Stimulated activated CD4-positive, alpha-beta T cell treated with anti-CD3 and anti-CD28 coated beads, Interleukin-4, amount 100 ng/mL, for 4 hours (primary cell): ENCODE data around the gene MYL12A.
"Not testable (repeated sequence)": the region's sequence is repeated elsewhere in the genome, so short reads cannot be mapped to it uniquely, and the experiment has no call there.

Experiments used
- DNase-seq, 2 experiments: peaks; one replicate each; pipeline ENCODE4 v3.0.0-alpha.2; 2020

The MYL12A gene

DNA sequence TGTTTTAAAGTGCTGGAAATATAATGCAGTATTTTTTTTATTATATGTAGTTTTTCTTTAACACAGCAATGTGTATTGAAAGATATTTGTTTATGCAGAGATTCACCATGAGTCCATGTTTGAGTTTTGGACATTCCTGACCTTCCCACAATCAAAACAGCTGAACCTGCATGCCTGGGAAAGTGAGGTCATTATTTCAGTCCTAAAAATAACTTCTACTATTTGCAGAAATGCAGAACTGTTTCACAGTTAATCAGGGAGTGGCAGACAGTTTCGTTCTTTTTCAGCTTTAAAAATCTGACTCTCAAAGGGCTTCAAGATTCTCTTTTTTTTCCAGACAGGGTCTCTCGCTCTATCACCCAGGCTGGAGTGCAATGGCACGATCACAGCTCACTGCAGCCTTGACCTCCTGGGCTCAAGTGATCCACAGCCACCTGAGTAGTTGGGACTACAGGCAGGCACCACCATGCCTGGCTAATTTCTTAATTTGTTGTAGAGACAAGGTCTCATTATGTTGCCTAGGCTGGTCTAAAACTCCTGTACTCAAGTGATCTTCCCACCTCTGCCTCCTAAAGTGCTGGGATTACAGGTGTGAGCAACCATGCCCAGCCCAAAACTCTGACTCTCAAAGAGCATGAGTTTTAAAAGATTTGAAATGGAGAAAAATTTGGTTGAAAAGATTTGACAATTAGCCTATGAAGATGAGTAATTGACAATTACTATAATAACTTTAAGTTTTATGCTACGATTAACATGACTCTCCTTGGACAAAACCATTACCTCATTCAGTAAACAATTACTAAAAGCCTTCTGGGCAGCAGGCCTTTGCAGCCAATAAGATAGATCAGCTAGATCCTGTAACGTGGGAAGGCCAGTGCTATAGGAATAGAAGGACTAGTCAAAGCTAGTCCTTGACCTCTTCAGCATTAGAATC, 9.4 kb downstream of the MYL12A start:
- DNase-seq, result no peak

DNA sequence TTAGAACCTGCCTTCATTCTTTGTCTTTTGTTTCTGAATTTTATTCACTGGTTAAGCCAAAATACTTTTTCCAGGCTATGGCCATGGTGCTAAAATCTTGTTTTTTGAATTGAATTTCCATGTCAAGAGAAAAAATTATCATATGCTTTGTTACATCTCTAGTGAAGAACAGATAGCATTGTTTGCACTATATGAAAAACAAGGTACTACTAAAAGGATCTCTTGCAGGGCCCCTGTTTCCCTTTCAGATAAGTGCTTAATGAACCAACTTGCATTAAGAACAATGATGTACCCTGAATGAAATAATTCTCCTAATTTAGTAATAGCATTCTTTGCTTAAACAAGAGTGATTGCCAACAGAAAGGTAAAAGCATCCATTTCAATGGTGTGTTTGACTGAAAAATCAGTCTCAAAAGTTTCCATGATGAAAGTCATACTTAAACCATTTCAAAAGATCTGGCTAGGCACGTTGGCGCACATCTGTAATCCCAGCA, 10.1 kb downstream of the MYL12A start:
- no peak for DNase-seq

GRCh38 chr18:3260995-3261372, 13.4 kb downstream of the MYL12A start:
- no peak for DNase-seq

DNA sequence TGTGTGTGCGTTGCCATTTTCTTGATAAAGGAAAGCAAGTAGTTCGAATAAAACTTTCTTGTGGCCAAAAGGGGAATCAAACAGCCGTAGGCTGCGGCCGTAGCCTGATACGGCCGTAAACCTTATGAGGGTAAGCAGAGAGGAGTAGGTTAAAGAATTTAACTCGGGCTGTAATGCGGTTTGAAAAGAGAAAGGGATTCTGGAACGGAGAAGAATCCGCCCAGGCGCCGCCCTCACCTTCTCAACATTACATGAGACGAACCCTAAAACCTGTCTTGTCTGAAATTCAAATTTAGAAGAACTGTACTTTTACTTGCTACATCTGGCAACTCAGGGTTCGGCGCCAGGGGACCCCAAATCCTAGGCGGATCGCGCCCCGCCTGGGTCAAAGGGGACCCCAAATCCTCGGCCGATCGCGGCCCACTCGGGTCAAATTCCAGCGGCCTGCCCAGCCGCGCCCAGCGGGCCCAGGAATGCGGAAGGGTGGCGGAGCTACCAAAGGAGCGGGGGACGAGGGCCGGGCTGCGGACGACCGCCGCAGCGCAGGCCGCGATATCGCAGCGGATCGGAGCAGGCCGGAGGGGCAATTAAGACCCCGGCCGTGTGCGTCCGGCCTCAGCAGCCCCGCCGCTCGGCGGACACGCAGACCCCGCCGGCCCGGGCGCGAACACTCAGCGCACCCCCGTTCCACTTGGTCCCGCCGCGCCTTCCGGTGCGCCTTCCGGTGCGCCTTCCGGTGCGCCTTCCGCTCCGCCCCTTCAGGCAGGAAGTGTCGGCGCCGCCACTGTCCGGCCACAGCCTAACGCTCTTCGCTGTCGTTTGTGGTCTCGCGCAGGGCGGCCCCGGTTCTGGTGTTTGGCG, 14.0 kb downstream of the MYL12A start, which contains the start of gene MYL12B:
TSS of gene MYL12B (plus strand) at position 761 of the 861 bp plus-strand sequence. CDS start 10,766 bp downstream, outside the sequence.
- DNase-seq, result peak; percentile 59 to 69

DNA sequence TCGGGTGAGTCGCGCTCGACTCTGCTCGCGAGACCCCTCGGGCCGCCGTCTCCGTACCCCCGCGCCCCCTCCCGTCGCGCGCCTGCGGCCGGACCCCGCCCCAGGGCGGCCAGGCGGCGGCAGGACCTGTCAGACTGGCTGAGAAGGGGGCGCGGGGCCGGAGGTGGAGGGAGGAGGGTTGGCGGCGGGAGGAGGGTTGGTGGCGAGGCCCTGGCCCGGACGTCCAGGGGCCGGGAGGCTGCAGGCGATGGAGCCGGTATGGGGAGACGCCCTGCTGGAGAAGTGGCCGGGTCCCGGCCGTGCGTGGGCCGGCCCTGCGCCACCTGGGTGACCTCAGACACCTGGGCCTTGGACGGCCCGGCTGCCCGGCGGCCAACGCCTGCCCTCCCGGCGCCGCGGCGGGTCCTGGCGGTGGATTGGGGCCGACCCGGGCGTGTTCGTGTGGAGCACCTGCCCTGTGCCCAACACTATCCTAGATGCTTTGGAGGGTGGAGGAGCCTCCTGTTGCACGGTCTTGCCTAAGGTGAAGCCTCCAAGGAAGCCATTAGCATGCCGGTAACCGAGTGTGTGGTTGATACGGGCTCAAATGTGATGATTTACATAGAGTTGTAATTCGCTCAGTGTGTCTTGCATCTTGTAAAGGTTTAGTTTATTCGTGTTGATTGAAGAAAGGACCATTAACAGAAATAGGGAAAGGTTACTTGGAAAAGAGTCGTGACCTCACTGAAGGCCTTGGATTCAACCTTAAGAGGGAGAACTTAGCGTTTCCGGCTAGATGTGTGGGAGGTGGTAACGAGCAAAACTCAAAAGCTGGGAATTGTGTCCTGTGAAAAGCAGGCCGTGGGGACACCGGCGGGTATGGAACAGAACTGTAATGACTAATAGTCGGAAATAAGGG, 14.9 kb downstream of the MYL12A start:
- peak in 1 of 2 experiments; percentile 16 for DNase-seq

- no peak for DNase-seq
Measured at GRCh38 chr18:3263132-3263700, 15.6 kb downstream of the MYL12A start.

- DNase-seq, result peak in 1 of 2 experiments; percentile 23
Measured at GRCh38 chr18:3264362-3264761, 16.8 kb downstream of the MYL12A start.

DNA sequence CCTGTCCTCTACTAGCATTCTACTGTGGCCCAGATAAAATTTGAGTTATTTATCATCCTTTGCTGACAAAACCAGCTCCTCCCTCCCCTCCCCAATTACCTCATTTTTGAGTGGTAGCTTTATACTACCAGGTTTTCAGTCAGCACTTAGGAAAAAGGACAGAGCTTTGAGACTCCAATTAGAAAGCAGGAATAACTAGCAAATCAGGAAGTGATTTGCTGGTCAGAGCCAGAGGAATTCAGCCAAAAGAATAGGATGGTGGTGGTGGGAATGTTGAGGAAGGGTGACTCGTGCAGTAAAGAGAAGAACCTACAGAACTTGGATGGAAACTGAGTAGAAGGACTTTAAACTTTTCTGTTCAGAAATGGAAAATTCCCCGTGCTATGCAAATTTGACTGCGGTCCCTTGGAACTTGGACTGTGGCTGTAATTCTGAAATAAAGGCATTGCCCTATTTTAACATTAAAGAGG, 18.0 kb downstream of the MYL12A start:
- DNase-seq, result no peak

- DNase-seq, result no peak
Measured at GRCh38 chr18:3266062-3266608, 18.5 kb downstream of the MYL12A start.

DNA sequence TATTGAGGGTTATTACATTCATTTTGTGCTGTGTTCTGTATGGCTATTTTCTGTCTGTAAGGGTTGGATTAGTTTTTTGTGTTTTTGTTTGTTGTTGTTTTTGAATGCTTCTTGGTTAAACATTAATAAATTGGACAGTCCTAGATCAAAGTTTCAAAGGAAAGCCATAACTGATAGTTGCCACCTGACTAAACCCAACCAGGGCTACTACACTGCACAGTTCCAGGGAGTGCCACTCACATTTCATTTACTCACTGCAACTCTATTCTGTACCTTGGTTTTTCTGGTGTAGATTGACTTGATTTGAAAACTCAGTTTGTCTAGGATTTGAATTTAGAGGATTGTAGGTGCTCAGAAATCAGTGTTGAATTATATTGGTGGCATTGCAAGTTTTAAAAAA, 20.7 kb downstream of the MYL12A start:
- no peak for DNase-seq

GRCh38 chr18:3269241-3269913, 21.8 kb downstream of the MYL12A start:
- DNase-seq, result no peak

DNA sequence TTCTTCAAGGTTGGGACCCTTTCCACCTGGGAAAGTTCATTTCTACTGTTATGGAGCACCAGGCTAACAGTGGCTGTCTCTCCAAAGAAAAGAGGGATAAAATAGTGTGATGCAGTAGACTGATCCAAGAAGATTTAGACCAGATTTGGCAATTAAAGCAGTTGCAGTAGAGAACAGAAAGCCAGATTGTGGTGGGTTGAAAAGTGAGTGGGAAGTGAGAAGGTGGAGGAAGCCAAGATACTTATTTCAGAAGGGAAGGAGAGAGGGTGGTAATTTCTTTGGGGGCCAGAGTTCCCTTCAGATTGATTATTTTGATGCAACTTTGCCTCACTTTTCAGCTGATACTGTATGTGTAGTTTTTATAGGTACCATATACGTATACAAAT, 22.3 kb downstream of the MYL12A start:
- DNase-seq, result no peak

GRCh38 chr18:3273042-3273441, 25.4 kb downstream of the MYL12A start:
- no peak for DNase-seq

GRCh38 chr18:3277643-3278213, 30.1 kb downstream of the MYL12A start:
- DNase-seq, result not testable (repeated sequence)

- no peak for DNase-seq
Measured at GRCh38 chr18:3279201-3280185, 31.9 kb downstream of the MYL12A start.

DNA sequence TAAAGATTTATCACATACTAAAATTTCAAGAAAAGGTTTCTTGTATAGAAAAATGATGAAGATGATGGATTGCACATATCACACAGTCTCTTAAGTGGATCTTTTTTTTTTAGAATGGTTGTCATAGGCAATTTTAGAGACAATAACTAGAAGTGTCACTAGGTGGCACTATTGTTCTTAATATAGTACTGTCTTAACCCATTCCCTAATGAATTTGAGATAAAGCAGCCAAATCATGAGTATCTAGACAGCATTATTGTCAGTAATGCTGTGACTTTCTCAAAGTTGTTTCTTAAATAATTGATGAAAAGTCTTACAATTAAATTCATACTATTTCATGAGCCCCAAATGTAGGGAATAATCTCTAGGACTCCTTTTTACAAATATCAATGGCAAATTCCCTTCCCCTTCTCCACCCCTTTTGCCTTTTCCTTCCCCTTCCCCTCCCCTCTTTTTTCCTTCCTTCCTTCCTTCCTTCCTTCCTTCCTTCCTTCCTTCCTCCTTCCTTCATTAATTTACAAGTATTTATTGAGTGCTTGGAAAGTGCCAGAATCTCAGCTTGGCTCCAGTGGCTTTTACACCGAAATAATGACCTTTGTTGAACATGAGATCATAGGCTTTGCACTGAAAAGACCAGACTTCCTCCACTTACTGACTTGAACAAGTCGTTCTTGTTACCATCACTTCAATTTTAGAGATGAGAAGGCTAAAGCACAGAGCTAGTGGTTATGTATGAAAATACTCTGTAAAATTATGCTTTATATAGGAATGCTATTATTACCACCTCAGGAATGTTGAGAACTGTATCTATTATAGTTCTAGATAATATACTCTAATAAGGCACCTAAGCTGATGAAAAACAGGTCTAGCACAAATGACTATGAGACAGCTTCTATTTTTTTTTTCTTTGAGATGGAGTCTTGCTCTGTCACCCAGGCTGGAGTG, 34.1 kb downstream of the MYL12A start:
- no peak for DNase-seq

- DNase-seq, result no peak
Measured at GRCh38 chr18:3283253-3283863, 35.8 kb downstream of the MYL12A start.

- DNase-seq, result no peak
Measured at GRCh38 chr18:3283908-3284307, 36.3 kb downstream of the MYL12A start.
